Ovary (tissue), 9 donors: ENCODE results near the gene RASA2. TPM values are rescaled to one million over a fixed set of nuclear protein-coding genes. Genes with fewer than 3 reads are reported as not detected.

Experiments
- DNase-seq, 5 donors: peaks; one replicate each; pipeline ENCODE4 v3.0.0-alpha.2; 2019 to 2020
- H3K27ac ChIP-seq, 2 donors: fragments of 200-600 bp; one replicate each; pipeline versions ENCODE4 v1.5.1 to v1.8.0; 2019 to 2022
- H3K27me3 ChIP-seq: fragments of 200-600 bp; one replicate; pipeline ENCODE4 v1.8.0; 2022
- H3K36me3 ChIP-seq: fragments of 200-600 bp; sonication (generic); one replicate; pipeline ENCODE4 v1.5.1; 2019
- H3K4me1 ChIP-seq: one replicate; pipeline ENCODE4 v1.8.1; 2013; ENCODE audit warnings: mild to moderate bottlenecking, moderate library complexity; ENCODE audit not compliant: insufficient read depth
- H3K4me3 ChIP-seq: fragments of 200-600 bp; sonication (generic); one replicate; pipeline ENCODE4 v1.5.1; 2017
- H3K9me3 ChIP-seq, 2 donors: fragments of 200-600 bp in 1 of 2; sonication (generic) in 1 of 2; one replicate each; pipeline versions ENCODE4 v1.5.1 to v1.8.1; 2013 to 2019; ENCODE audit warnings: mild to moderate bottlenecking in 1 of 2, moderate library complexity in 1 of 2
- CTCF ChIP-seq, 3 donors: fragments of 450-650 bp in 2 of 3; fragments of 200-600 bp in 1 of 3; IDR thresholded peaks; one replicate each; pipeline versions ENCODE4 v1.5.1 to v1.8.0; 2016 to 2022; ENCODE audit warnings: antibody characterized with exemption in 3 of 3, mild to moderate bottlenecking in 1 of 3
- EP300 ChIP-seq: sonication (generic); formaldehyde crosslinking; IDR thresholded peaks from one replicate; pipeline ENCODE4 v1.6.1; 2017; ENCODE audit warnings: antibody characterized with exemption
- POLR2A ChIP-seq: fragments of 450-650 bp; IDR thresholded peaks from one replicate; pipeline ENCODE4 v1.6.1; 2017; ENCODE audit warnings: antibody characterized with exemption, mild to moderate bottlenecking, moderate library complexity
- WGBS, 3 donors: extraction: QIAGEN DNeasy Blood & Tissue Kit in 1 of 3; methylation state at CpG; one replicate each; pipeline versions ENCODE4 v1.1.5 to v1.1.7; 2013 to 2017; 5-methylcytosine and 5-hydroxymethylcytosine counted together
- intact Hi-C, 4 donors: fragments of 100-400 bp; cut with DNase I; formaldehyde crosslinking; loops; one replicate each; pipeline versions ENCODE4 v1.11.0 to v1.15.1; 2022 to 2023
- polyA plus RNA-seq, 2 donors: library from polyadenylated mRNA; stranded (reverse); fragments of 200-250 nt in 1 of 2; fragments of 350-450 nt in 1 of 2; fragmentation: Illumina TruSeq in 1 of 2; extraction: RNeasy Lipid Tissue Mini Kit (QIAGEN cat#74804) in 1 of 2; gene quantifications; one replicate each; pipeline ENCODE4 v1.2.3, GENCODE V29; 2013 to 2014
- total RNA-seq, 7 donors: library from RNA; depleted of rRNA in 2 of 7; stranded (reverse); fragments of >200 nt in 2 of 7; fragmentation: NEBNext Ultra II Directional in 3 of 7; extraction: Animal tissue kit (Norgen Biotek cat#: 25700) in 3 of 7; gene quantifications; one replicate each; pipeline versions ENCODE4 v1.1.0 to v1.2.4, GENCODE V29; 2016 to 2023
- donor health status: DM: no; HTN: no; CAD: no; lungs with moderate emphysema.
- donor health status: DM: no; HTN: no; CAD: no.
- donor health status: Bipolar disorder and iron deficiency.
- donor health status: DM: yes; HTN: yes; CAD: no.
- donor health status: DM: no; HTN: no; CAD: no.
- donor health status: DM: yes; HTN: yes; CAD: no.

RASA2 gene
- total and polyA plus RNA-seq, 9 donors = 6.9 to 28.1 (median 17.6) TPM

- no peak overlapping the region for H3K27ac ChIP-seq
- TF ChIP-seq EP300 (no peak), POLR2A (no peak), CTCF (IDR thresholded peaks at IDR 0.05) (no peak)
- intact Hi-C loops = no loop called here
- no peaks in the 10 kb centered on the region for H3K36me3 ChIP-seq
- no peaks in the 10 kb centered on the region for H3K27me3 ChIP-seq
- 32 to 59% (median 33%) methylated on average over 3 of the region's 3 CpGs for WGBS, 3 donors
- DNase-seq = no peak
- peaks cover 2% of the 10 kb centered on the region for H3K4me1 ChIP-seq
- H3K4me3 ChIP-seq = no peak overlapping the region
- no peaks in the 10 kb centered on the region for H3K9me3 ChIP-seq
These were observed 20.7 kb downstream of the RASA2 start for GRCh38 chr3:141507392-141508066.

- Histone ChIP-seq H3K4me1 (peaks cover 2% of the 10 kb centered on the region), H3K36me3 (no peaks in the 10 kb centered on the region), H3K27ac (no peak overlapping the region), H3K4me3 (no peak overlapping the region), H3K27me3 (no peaks in the 10 kb centered on the region), H3K9me3 (no peaks in the 10 kb centered on the region)
- no peak for DNase-seq
- intact Hi-C loops = no loop called here
- no peak for TF ChIP-seq CTCF (IDR thresholded peaks at IDR 0.05)
- TF ChIP-seq EP300 = no peak
- TF ChIP-seq POLR2A = no peak
- WGBS, 3 donors = 50 to 68% (median 65%) methylated on average over 3 of the region's 3 CpGs
These were observed 21.2 kb downstream of the RASA2 start for GRCh38 chr3:141508067-141508436.

DNA sequence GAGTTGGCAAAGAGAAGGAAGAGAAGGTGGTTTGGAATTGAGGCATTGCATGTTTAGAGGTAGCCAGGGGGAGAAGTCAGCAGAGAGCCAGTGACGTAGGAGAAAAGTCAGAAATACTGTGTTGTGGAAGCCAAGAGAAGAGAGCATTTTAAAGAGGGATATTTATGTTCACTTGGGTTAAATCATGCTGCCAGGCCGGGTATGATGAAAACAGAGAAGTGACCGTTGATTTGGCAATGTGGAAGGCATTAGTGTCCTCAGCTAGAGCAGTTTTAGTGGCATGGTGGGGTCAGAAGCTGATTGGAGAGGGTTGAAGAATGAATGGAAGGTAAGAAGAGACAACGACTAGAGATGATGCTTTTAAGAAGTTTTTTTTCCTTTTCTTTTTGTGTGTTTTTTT lies 24.5 kb downstream of the RASA2 start:
- 90 to 93% (median 90%) methylated on average over 4 of the region's 4 CpGs for WGBS, 3 donors
- H3K9me3 ChIP-seq = no peaks in the 10 kb centered on the region
- intact Hi-C loops = no loop called here
- H3K27ac ChIP-seq = no peak overlapping the region
- peaks cover 2% of the 10 kb centered on the region for H3K4me1 ChIP-seq
- no peaks in the 10 kb centered on the region for H3K27me3 ChIP-seq
- H3K4me3 ChIP-seq = no peak overlapping the region
- TF ChIP-seq POLR2A (no peak), CTCF (IDR thresholded peaks at IDR 0.05) (no peak), EP300 (no peak)
- no peak for DNase-seq
- H3K36me3 ChIP-seq = no peaks in the 10 kb centered on the region

DNA sequence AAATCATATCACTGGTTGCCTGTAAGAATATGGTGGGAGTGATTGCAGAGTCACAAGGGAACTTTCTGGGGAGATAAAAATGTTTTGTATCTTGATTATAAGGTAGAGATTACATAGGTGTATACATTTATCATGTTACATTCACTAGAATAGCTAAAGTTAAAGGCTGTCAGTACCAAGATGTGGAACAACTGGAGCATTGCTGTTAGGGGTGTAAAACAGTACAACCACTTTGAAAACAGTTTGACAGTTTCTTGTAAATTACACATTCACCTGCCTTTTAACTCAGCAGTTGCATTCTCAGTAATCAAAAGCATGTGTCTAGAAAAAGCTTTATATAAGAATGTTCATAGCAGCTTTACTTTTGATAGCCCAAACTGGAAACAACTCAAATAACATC lies 27.6 kb downstream of the RASA2 start:
- DNase-seq = no peak
- intact Hi-C loops = no loop called here
- Histone ChIP-seq H3K27me3 (no peaks in the 10 kb centered on the region), H3K4me1 (no peaks in the 10 kb centered on the region), H3K36me3 (no peaks in the 10 kb centered on the region), H3K9me3 (no peaks in the 10 kb centered on the region), H3K4me3 (no peak overlapping the region), H3K27ac (no peak overlapping the region)
- TF ChIP-seq EP300 (no peak), POLR2A (no peak), CTCF (IDR thresholded peaks at IDR 0.05) (no peak)
